Inferior parietal cortex (tissue), 1 donor: ENCODE measurements around the gene C3.
"Not testable (repeated sequence)": the region's sequence is repeated elsewhere in the genome, so short reads cannot be mapped to it uniquely, and the experiment has no call there.

Experiments
- DNase-seq: peaks from one replicate; pipeline ENCODE4 v3.0.0-alpha.2; 2016; ENCODE audit errors: extremely low spot score

The C3 gene

GRCh38 chr19:6713773-6714692 is 6.4 kb downstream of the C3 start:
- DNase-seq = no peak

GRCh38 chr19:6712692-6713670 is 7.5 kb downstream of the C3 start:
- DNase-seq = no peak

GRCh38 chr19:6712231-6712630 is 8.2 kb downstream of the C3 start:
- DNase-seq = no peak

GRCh38 chr19:6711605-6712004 is 8.8 kb downstream of the C3 start:
- DNase-seq = no peak

- DNase-seq = no peak
Observed at GRCh38 chr19:6711078-6711361, 9.4 kb downstream of the C3 start.

GRCh38 chr19:6710273-6711077 is 10.0 kb downstream of the C3 start:
- no peak for DNase-seq

GRCh38 chr19:6709549-6709948 is 10.9 kb downstream of the C3 start:
- DNase-seq = no peak

GRCh38 chr19:6708913-6709312 is 11.5 kb downstream of the C3 start:
- not testable (repeated sequence) for DNase-seq

- no peak for DNase-seq
Observed at GRCh38 chr19:6708346-6708745, 12.1 kb downstream of the C3 start.

- DNase-seq = no peak
Observed at GRCh38 chr19:6707658-6708018, 12.8 kb downstream of the C3 start.

GRCh38 chr19:6707011-6707657 is 13.3 kb downstream of the C3 start:
- DNase-seq = no peak

GRCh38 chr19:6706633-6706958 is 13.9 kb downstream of the C3 start:
- DNase-seq = no peak

- no peak for DNase-seq
Observed at GRCh38 chr19:6705931-6706632, 14.4 kb downstream of the C3 start.

GRCh38 chr19:6700586-6701316 is 19.7 kb downstream of the C3 start:
- no peak for DNase-seq

- no peak for DNase-seq
Observed at GRCh38 chr19:6699935-6700334, 20.5 kb downstream of the C3 start.

- DNase-seq = no peak
Observed at GRCh38 chr19:6697291-6697690, 23.2 kb downstream of the C3 start.

- no peak for DNase-seq
Observed at GRCh38 chr19:6696239-6696820, 24.1 kb downstream of the C3 start.

GRCh38 chr19:6694147-6694815 is 26.2 kb downstream of the C3 start:
- no peak for DNase-seq

- DNase-seq = no peak
Observed at GRCh38 chr19:6693681-6694080, 26.8 kb downstream of the C3 start.
